Astrocyte (in vitro differentiated cells and primary cell): Measurements from ENCODE around the gene RCOR1.

ENCODE experiments used
- EZH2 ChIP-seq: IDR thresholded peaks from 2 replicates; pipeline ENCODE4 v1.6.1; 2012; ENCODE audit warnings: mild to moderate bottlenecking, low read length, inconsistent platforms; ENCODE audit not compliant: insufficient read depth
- TF ChIP-seq, protein P1 (sequence below): IDR thresholded peaks from 2 replicates; pipeline ENCODE4 v1.5.1; 2011; ENCODE audit warnings: low read depth, mild to moderate bottlenecking, inconsistent platforms, low read length, moderate library complexity; ENCODE audit not compliant: insufficient read depth

- no peak for TF ChIP-seq EZH2
- TF ChIP-seq, protein P1, sequence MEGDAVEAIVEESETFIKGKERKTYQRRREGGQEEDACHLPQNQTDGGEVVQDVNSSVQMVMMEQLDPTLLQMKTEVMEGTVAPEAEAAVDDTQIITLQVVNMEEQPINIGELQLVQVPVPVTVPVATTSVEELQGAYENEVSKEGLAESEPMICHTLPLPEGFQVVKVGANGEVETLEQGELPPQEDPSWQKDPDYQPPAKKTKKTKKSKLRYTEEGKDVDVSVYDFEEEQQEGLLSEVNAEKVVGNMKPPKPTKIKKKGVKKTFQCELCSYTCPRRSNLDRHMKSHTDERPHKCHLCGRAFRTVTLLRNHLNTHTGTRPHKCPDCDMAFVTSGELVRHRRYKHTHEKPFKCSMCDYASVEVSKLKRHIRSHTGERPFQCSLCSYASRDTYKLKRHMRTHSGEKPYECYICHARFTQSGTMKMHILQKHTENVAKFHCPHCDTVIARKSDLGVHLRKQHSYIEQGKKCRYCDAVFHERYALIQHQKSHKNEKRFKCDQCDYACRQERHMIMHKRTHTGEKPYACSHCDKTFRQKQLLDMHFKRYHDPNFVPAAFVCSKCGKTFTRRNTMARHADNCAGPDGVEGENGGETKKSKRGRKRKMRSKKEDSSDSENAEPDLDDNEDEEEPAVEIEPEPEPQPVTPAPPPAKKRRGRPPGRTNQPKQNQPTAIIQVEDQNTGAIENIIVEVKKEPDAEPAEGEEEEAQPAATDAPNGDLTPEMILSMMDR: no peak
Measured at GRCh38 chr14:102777711-102778337, 185.4 kb downstream of the RCOR1 start.
